HG02938 (cell line): ENCODE results near the gene MYT1.
"Not testable (repeated sequence)": the region's sequence is repeated elsewhere in the genome, so short reads cannot be mapped to it uniquely, and the experiment has no call there.

Source experiments
- ATAC-seq: cut with Tn5 transposase; IDR thresholded peaks from one replicate; pipeline ENCODE4 v1.9.1; 2021; ENCODE audit warnings: mild to moderate bottlenecking, moderate library complexity; ENCODE audit not compliant: unreplicated experiment

Gene MYT1

GRCh38 chr20:64228751-64229506 lies 64.7 kb downstream of the MYT1 start:
- ATAC-seq, result no peak

GRCh38 chr20:64229507-64230061 lies 65.3 kb downstream of the MYT1 start:
- ATAC-seq, result no peak

- no peak for ATAC-seq
Observed at GRCh38 chr20:64230461-64231145, 66.4 kb downstream of the MYT1 start.

- ATAC-seq, result no peak
Observed at GRCh38 chr20:64231621-64232550, 67.6 kb downstream of the MYT1 start.

- no peak for ATAC-seq
Observed at GRCh38 chr20:64232794-64233193, 68.5 kb downstream of the MYT1 start.

- no peak for ATAC-seq
Observed at GRCh38 chr20:64233725-64234124, 69.5 kb downstream of the MYT1 start.

GRCh38 chr20:64234291-64234791 lies 70.1 kb downstream of the MYT1 start:
- ATAC-seq, result no peak

GRCh38 chr20:64234921-64235565 lies 70.8 kb downstream of the MYT1 start:
- not testable (repeated sequence) for ATAC-seq

- no peak for ATAC-seq
Observed at GRCh38 chr20:64236137-64237088, 72.2 kb downstream of the MYT1 start.

GRCh38 chr20:64237316-64237715 lies 73.1 kb downstream of the MYT1 start:
- ATAC-seq, result no peak

- no peak for ATAC-seq
Observed at GRCh38 chr20:64238115-64238825, 74.0 kb downstream of the MYT1 start.

GRCh38 chr20:64238851-64239387 lies 74.7 kb downstream of the MYT1 start:
- no peak for ATAC-seq

- no peak for ATAC-seq
Observed at GRCh38 chr20:64239449-64240242, 75.4 kb downstream of the MYT1 start.

GRCh38 chr20:64240243-64241015 lies 76.2 kb downstream of the MYT1 start:
- no peak for ATAC-seq

GRCh38 chr20:64241061-64241460 lies 76.8 kb downstream of the MYT1 start:
- ATAC-seq, result no peak

GRCh38 chr20:64242003-64242796 lies 77.9 kb downstream of the MYT1 start:
- no peak for ATAC-seq
